ENCODE data around the gene LMX1B.
A peak's percentile ranks its signal among the peaks of the same experiment; 100 is the strongest.

Gene LMX1B

GRCh38 chr9:126620478-126620877, 6.8 kb downstream of the LMX1B start:
- H3K9me3 ChIP-seq (ENCODE audit: control insufficient read depth, low read length), result no peaks in the 10 kb centered on the region
- DNase-seq (ENCODE audit: low read depth), result no peak
- H3K4me1 ChIP-seq (ENCODE audit: control insufficient read depth, insufficient read depth, low read length), result no peaks in the 10 kb centered on the region
- no peaks in the 10 kb centered on the region for H3K36me3 ChIP-seq (ENCODE audit: control insufficient read depth, insufficient read depth, low read length, severe bottlenecking)
- H3K9ac ChIP-seq (ENCODE audit: low read length), result no peak overlapping the region
- peaks cover 77% of the 10 kb centered on the region for H3K27me3 ChIP-seq (replicated peaks; ENCODE audit: control insufficient read depth, insufficient read depth, low read length)
- H3K4me3 ChIP-seq (ENCODE audit: low read length), result no peak overlapping the region

GRCh38 chr9:126621061-126621918, 7.6 kb downstream of the LMX1B start:
- Histone ChIP-seq H3K27me3 (replicated peaks; ENCODE audit: control insufficient read depth, insufficient read depth, low read length) (peaks cover 77% of the 10 kb centered on the region), H3K36me3 (ENCODE audit: control insufficient read depth, insufficient read depth, low read length, severe bottlenecking) (no peaks in the 10 kb centered on the region), H3K9ac (ENCODE audit: low read length) (no peak overlapping the region), H3K4me1 (ENCODE audit: control insufficient read depth, insufficient read depth, low read length) (no peaks in the 10 kb centered on the region), H3K4me3 (ENCODE audit: low read length) (no peak overlapping the region), H3K9me3 (ENCODE audit: control insufficient read depth, low read length) (no peaks in the 10 kb centered on the region)
- DNase-seq (ENCODE audit: low read depth), result no peak

DNA sequence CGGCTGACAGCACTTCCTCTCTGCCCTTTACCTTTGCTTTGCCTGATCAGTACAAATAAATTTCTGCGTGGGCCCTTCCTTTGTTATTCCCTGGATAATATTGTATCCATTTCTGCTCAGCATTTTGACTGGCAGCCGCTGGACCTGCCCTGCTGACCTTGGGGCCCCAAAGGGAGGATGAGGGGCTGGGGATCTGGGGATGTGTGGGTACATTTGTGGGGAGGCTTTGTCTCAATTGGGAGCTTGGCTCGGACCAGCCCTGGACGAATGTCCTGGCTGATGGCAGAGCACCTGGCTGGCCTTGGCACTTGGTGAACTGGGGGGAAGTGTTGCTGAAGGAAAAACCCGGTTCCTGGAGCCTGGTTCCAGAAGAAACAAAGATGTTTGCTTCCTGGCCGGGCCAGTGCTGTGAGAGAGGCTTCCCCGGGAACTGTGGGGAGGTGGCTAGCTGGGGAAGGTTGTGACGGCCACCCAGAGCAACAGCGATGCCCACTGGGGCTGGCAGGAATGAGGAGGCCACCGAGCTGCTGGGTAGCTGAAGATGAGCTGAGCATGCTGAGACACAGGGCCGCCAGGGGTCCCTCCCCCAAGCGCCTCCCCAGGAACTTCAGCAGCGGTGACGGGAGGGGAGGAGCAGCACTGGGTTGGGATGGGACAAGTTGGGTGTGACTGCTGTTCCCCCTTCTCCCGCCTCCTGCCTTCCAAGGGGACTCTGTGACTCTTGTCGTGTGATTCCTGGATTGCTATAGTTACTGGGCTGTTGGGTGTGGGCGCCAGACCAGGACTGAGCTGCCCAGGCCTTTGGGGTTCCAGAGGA, 8.4 kb downstream of the LMX1B start:
- H3K9ac ChIP-seq (ENCODE audit: low read length), result no peak overlapping the region
- no peaks in the 10 kb centered on the region for H3K9me3 ChIP-seq (ENCODE audit: control insufficient read depth, low read length)
- H3K4me1 ChIP-seq (ENCODE audit: control insufficient read depth, insufficient read depth, low read length), result no peaks in the 10 kb centered on the region
- peaks cover 76% of the 10 kb centered on the region for H3K27me3 ChIP-seq (replicated peaks; ENCODE audit: control insufficient read depth, insufficient read depth, low read length)
- no peak overlapping the region for H3K4me3 ChIP-seq (ENCODE audit: low read length)
- DNase-seq (ENCODE audit: low read depth), result no peak
- no peaks in the 10 kb centered on the region for H3K36me3 ChIP-seq (ENCODE audit: control insufficient read depth, insufficient read depth, low read length, severe bottlenecking)

- no peaks in the 10 kb centered on the region for H3K9me3 ChIP-seq (ENCODE audit: control insufficient read depth, low read length)
- H3K36me3 ChIP-seq (ENCODE audit: control insufficient read depth, insufficient read depth, low read length, severe bottlenecking), result no peaks in the 10 kb centered on the region
- H3K4me3 ChIP-seq (ENCODE audit: low read length), result no peak overlapping the region
- no peak overlapping the region for H3K9ac ChIP-seq (ENCODE audit: low read length)
- no peaks in the 10 kb centered on the region for H3K4me1 ChIP-seq (ENCODE audit: control insufficient read depth, insufficient read depth, low read length)
- H3K27me3 ChIP-seq (replicated peaks; ENCODE audit: control insufficient read depth, insufficient read depth, low read length), result peaks cover 84% of the 10 kb centered on the region
- no peak for DNase-seq (ENCODE audit: low read depth)
Measured at GRCh38 chr9:126623314-126623666, 9.6 kb downstream of the LMX1B start.

DNA sequence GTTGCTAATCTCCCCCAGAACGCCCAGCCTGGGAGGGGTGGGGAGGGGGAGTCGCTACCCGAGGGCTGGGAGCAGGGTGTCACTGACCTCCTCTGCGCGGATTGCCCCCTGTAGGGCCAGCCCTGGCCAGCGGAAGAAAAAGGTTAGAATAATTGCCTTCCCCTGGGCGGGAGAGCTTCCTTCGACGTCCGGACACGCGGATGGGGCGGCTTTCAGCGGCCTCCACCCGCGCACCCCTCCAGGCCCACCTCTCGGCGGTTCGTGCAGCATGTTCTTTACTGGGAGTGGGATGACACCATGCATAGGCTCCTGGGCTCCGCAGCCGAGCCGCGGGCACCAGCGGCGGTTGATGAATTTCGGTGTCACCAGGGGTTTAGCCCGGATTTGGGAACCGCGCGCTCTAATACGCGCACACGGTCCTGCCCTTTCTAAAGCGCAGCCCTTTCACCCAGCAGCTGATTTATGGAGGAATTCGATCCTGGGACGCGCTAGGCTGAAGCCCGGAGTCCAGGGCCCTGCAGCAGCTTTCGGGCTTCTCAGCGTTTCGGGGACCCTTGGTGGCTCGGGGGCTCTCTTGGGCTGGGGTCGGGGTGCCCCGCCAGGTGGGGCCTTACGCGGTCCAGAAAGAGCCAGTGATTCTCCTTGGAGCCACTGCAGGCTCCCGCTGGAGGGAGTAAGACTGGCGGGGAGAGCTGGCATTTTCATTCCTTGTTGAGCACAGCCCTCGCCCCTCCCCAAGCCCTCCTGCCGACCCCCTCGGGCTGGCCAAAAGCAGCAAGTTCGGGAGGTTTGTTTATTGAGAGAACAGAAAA, 10.1 kb downstream of the LMX1B start:
- Histone ChIP-seq H3K4me3 (ENCODE audit: low read length) (no peak overlapping the region), H3K27me3 (replicated peaks; ENCODE audit: control insufficient read depth, insufficient read depth, low read length) (peaks cover 84% of the 10 kb centered on the region), H3K9ac (ENCODE audit: low read length) (no peak overlapping the region), H3K36me3 (ENCODE audit: control insufficient read depth, insufficient read depth, low read length, severe bottlenecking) (no peaks in the 10 kb centered on the region), H3K9me3 (ENCODE audit: control insufficient read depth, low read length) (no peaks in the 10 kb centered on the region), H3K4me1 (ENCODE audit: control insufficient read depth, insufficient read depth, low read length) (no peaks in the 10 kb centered on the region)
- no peak for DNase-seq (ENCODE audit: low read depth)

DNA sequence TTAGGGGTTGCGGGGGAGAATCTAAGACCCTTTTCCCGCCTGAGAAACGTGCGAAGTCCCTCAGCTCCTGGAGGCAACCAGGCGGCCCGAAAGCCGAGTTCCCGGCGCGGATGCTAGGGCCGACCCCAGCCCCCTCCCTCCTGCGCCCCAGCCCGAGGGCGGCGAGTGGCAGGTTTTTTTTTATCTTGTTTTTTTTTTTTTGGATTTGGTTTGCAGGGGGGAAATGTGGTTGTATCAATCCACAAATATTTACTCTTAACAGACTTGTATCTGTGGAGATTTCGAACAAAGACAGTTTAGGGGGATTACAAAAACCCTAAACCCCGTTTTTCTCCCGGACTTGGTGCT, 10.7 kb downstream of the LMX1B start:
- DNase-seq (ENCODE audit: low read depth), result no peak
- no peak overlapping the region for H3K9ac ChIP-seq (ENCODE audit: low read length)
- H3K4me3 ChIP-seq (ENCODE audit: low read length), result no peak overlapping the region
- no peaks in the 10 kb centered on the region for H3K36me3 ChIP-seq (ENCODE audit: control insufficient read depth, insufficient read depth, low read length, severe bottlenecking)
- no peaks in the 10 kb centered on the region for H3K4me1 ChIP-seq (ENCODE audit: control insufficient read depth, insufficient read depth, low read length)
- H3K9me3 ChIP-seq (ENCODE audit: control insufficient read depth, low read length), result no peaks in the 10 kb centered on the region
- peaks cover 85% of the 10 kb centered on the region for H3K27me3 ChIP-seq (replicated peaks; ENCODE audit: control insufficient read depth, insufficient read depth, low read length)

DNA sequence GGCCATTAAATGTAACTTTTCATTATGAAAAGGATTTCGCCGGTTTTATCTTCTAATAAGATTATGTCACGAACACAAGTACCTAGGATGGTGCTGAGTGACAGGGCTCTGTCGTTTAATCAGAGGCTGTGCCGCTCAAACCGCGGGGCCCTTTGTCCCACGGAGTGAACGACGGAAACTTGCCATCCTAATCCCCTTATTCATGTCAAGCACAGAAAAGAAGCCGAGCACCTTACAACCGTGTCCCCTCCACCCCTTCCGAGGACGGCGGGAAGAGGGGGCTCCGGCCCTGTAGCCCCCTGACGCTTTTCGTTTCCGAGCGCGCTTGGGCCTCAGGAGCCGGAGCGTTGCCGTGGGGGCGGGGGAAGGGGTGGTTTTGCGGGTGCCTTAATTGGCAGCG, 11.2 kb downstream of the LMX1B start:
- H3K4me3 ChIP-seq (ENCODE audit: low read length), result no peak overlapping the region

DNA sequence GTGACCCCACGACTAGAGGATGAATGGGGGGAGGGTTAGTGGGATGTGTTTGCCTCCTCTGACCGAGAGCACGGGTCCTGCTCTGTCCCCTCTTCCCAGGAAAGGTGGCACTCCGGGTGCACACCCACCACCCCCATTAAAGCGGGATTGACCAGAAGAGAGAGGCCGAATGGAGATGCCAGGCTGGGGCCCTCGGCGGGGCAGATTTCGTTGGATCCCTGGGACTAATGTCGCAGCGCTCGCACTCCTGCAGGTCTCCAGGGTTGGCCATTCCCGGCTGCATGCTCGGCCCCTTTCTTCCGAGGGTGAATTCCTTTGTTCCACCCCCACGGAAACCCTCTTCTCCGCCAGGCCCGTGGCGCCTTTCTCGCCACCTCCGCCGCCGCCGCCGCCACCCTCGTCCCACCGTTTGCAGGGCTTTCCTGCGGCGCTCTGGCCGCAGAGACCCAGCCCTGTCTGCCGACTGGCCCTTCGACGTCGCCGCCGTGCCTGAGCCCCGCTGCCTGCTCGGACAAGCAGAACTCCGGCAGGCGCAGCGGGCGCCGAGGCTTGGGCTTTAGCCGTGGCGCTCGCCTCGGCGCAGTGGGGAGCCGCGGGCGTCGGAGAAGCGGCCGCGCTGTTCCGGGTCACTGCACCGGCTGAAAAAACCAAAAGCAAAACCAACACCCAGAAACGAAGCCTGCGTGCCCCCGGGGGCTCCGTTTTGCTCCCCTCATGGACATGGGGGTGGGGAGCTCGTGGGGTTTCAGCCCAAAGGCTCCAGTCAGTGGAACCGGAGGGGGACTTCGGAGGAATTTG, 11.8 kb downstream of the LMX1B start:
- Histone ChIP-seq H3K4me3 (ENCODE audit: low read length) (peak overlapping the region; percentile 56), H3K36me3 (ENCODE audit: control insufficient read depth, insufficient read depth, low read length, severe bottlenecking) (no peaks in the 10 kb centered on the region), H3K27me3 (replicated peaks; ENCODE audit: control insufficient read depth, insufficient read depth, low read length) (peaks cover 85% of the 10 kb centered on the region), H3K9me3 (ENCODE audit: control insufficient read depth, low read length) (no peaks in the 10 kb centered on the region), H3K4me1 (ENCODE audit: control insufficient read depth, insufficient read depth, low read length) (no peaks in the 10 kb centered on the region), H3K9ac (ENCODE audit: low read length) (no peak overlapping the region)
- DNase-seq (ENCODE audit: low read depth), result no peak

More for the DNA sequence above, 11.2 kb downstream of the LMX1B start:
- Histone ChIP-seq H3K4me1 (ENCODE audit: control insufficient read depth, insufficient read depth, low read length) (no peaks in the 10 kb centered on the region), H3K36me3 (ENCODE audit: control insufficient read depth, insufficient read depth, low read length, severe bottlenecking) (no peaks in the 10 kb centered on the region), H3K9ac (ENCODE audit: low read length) (no peak overlapping the region), H3K9me3 (ENCODE audit: control insufficient read depth, low read length) (no peaks in the 10 kb centered on the region), H3K27me3 (replicated peaks; ENCODE audit: control insufficient read depth, insufficient read depth, low read length) (peaks cover 84% of the 10 kb centered on the region)
- DNase-seq (ENCODE audit: low read depth), result no peak

DNA sequence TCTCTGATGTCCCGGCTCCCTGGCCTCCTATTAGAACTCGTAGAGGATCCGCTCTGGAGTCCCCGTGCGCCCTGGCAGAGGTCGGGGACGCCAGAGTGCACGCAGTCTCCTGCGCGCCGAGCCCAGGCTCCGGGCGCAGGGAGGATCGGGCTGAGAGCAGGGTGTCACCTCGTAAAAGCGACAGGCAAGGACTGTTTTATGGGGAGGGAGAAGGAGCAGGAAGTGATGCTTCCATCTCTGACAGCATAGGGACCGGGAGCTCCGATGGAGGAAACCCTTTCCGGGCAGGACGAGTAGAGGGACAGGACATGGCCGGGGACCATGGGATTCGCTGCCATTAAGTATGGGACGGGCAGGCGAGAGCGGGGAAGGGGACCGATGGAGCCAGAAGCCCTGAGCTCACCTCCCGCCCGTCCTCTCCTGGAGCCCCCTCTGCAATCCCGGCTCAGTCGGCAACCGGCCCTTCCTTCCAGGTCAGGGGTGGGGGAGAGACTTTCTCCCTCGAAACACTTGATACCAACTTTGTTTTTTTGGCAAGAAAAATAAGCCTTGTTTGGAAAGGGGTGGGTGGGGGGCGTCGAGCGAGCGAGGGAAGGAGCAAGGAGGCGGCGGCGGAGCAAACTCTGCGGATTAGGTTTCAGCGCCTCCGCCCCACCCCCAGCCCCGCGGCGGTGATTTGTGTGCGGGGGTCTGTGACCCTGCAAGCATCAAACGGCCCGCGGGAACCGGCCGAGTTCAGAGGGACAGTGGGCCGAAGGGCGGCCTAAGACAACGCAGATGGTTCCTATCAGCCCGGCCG, 12.6 kb downstream of the LMX1B start:
- no peak for DNase-seq (ENCODE audit: low read depth)
- Histone ChIP-seq H3K9ac (ENCODE audit: low read length) (no peak overlapping the region), H3K4me1 (ENCODE audit: control insufficient read depth, insufficient read depth, low read length) (no peaks in the 10 kb centered on the region), H3K4me3 (ENCODE audit: low read length) (peak overlapping the region; percentile 56), H3K9me3 (ENCODE audit: control insufficient read depth, low read length) (no peaks in the 10 kb centered on the region), H3K27me3 (replicated peaks; ENCODE audit: control insufficient read depth, insufficient read depth, low read length) (peaks cover 79% of the 10 kb centered on the region), H3K36me3 (ENCODE audit: control insufficient read depth, insufficient read depth, low read length, severe bottlenecking) (no peaks in the 10 kb centered on the region)

DNA sequence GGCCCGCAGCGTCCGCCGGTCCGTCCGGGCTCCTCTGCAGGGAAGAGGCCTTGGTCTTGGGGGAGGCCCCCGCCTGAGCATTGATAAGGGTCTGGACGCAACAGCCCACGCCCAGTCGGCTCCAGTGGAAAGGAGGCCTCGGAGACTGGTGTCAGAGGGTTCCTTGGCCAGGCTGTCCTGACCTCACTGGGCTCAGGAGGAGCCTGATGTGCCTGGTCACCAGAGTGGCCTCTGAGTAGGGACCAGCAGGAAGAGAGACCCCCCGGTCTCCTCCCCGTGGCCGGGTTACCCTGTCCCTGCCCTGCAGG, 13.2 kb downstream of the LMX1B start:
- Histone ChIP-seq H3K4me3 (ENCODE audit: low read length) (no peak overlapping the region), H3K4me1 (ENCODE audit: control insufficient read depth, insufficient read depth, low read length) (no peaks in the 10 kb centered on the region), H3K9ac (ENCODE audit: low read length) (no peak overlapping the region), H3K9me3 (ENCODE audit: control insufficient read depth, low read length) (no peaks in the 10 kb centered on the region), H3K36me3 (ENCODE audit: control insufficient read depth, insufficient read depth, low read length, severe bottlenecking) (no peaks in the 10 kb centered on the region), H3K27me3 (replicated peaks; ENCODE audit: control insufficient read depth, insufficient read depth, low read length) (peaks cover 78% of the 10 kb centered on the region)
- no peak for DNase-seq (ENCODE audit: low read depth)

Measured in adipocyte (in vitro differentiated cells).